ENCODE data around the gene LCA5L.

LCA5L gene

GRCh38 chr21:39367783-39368182 is 77.8 kb downstream of the LCA5L start:
- intact Hi-C loops (cut with DNase I), result no loop called here
- no peak for DNase-seq

GRCh38 chr21:39366563-39366962 is 79.0 kb downstream of the LCA5L start:
- DNase-seq, result no peak
- intact Hi-C loops (cut with DNase I), result no loop called here

GRCh38 chr21:39364949-39365348 is 80.6 kb downstream of the LCA5L start:
- no peak for DNase-seq
- intact Hi-C loops (cut with DNase I), result no loop called here

GRCh38 chr21:39363607-39364555 is 81.7 kb downstream of the LCA5L start:
- no peak for DNase-seq
- intact Hi-C loops (cut with DNase I), result no loop called here

GRCh38 chr21:39362733-39363132 is 82.8 kb downstream of the LCA5L start:
- intact Hi-C loops (cut with DNase I), result no loop called here
- DNase-seq, result no peak

- no peak for DNase-seq
- intact Hi-C loops (cut with DNase I), result no loop called here
Observed at GRCh38 chr21:39359382-39359781, 86.2 kb downstream of the LCA5L start.
